HG03439 (cell line): ENCODE data around the gene HEXA.

Source experiments
- ATAC-seq: cut with Tn5 transposase; IDR thresholded peaks from one replicate; pipeline ENCODE4 v1.9.1; 2021; ENCODE audit warnings: mild to moderate bottlenecking, moderate library complexity; ENCODE audit not compliant: unreplicated experiment

HEXA gene

DNA sequence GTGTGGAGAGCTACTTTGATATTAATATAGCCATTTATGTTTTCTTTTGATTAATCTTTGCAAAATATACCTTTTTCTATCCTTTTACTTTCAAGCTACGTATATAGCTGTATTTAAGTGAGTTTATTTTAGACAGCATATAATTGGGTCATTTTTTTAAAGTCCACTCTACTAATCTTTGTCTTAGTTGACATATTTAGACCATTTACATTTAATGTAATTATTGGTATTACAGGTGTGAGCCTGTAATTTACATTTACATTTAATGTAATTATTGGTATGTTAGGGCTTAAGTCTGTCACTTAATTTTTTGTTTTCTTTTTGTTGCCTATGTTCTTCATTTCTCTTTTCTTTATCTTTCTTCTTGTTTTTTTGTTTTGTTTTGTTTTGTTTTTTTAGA is 52.1 kb downstream of the HEXA start:
- ATAC-seq = no peak

DNA sequence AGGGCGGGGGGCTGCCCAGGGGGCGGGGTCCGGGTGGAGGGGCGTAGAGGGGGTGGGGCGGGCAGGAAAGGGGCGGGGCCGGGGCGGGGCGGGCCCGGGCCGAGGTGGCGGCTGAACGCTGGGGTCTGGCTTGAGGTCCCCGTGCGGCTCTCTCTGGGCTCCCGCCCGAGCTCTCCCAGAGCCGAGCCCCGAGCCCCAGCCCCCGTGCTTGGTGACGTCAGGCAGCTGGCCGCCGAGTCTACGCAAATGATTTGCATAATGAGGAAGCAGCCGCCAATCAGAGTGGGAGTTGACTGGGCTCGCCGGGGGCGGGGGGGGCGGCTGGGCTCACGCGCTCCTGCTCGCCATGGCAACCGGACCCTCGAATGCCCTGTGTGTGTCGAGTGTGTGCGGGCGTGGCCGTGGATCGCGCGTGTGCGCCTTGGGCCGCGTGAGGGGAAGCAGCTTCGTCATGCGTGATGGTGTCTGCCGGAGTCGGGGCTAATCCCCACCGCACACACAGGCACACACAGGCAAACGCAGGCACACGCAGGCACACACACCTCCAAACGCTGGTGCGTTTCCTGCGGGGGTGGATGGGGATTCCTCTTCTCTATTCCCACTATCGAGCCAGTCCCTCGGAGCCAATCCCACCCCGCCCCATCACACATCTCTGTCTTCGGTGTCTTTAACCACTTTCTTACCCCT is 55.7 kb downstream of the HEXA start, which contains the start of gene CELF6:
TSS of gene CELF6 (minus strand) at position 173 of the 687 bp plus-strand sequence. CDS start 283 bp downstream, outside the sequence.
- peak; percentile 67 for ATAC-seq

DNA sequence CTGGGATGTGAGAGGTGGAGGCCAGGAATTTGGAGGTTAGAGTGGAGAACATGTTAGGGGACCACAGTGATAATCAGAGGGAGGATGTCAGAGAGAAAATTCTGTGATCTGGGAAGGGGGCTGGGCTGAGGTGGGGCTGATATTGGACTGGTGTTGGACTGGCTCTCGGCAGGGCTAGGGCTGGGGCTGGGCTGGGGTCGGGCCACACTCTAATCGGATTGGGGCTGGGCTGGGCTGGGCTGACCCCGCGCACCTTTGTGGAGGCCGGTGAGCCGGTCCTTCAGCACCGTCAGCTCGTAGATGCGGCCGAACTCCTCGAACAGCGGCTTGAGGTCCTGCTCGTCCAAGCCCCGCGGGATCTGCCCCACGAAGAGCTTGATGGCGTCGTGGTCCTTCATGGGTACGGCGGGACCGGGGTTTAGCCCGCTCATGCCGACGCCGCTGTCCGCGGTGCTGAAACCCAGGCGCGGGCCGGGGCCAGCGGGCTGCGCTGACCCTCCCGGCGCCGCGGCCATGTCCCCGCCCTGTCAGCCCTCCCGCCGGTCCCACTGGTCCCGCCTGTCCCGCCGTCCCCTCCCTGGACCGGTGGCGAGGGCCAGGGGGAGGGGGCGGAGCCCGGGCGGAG is 56.3 kb downstream of the HEXA start:
- ATAC-seq = peak; percentile 6

DNA sequence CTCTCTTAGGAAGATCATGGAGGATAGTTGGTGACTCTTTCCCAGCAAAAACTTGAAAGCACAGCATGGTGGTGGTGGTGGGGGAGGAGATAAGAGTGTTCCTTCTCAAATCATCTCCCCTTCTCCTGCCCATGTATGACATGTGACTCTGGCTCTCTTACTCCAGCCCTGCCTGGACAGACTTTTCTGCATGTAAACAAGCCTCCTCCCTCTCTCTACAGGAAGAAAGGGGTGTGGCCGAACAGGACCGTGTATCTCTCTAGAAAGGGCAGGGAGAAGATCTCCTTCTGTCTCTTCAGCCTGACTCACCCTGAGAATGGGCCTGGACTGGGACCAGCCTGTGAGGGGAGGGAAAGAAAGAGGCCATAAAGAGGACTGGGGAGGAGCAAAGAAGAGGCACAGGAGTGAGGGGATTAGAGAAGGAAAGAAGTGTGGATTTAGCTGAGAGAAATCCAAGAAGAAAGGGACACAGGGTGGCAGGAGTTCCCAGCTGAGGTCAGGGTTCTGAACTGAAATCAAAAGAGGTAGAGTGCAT is 57.3 kb downstream of the HEXA start:
- no peak for ATAC-seq

DNA sequence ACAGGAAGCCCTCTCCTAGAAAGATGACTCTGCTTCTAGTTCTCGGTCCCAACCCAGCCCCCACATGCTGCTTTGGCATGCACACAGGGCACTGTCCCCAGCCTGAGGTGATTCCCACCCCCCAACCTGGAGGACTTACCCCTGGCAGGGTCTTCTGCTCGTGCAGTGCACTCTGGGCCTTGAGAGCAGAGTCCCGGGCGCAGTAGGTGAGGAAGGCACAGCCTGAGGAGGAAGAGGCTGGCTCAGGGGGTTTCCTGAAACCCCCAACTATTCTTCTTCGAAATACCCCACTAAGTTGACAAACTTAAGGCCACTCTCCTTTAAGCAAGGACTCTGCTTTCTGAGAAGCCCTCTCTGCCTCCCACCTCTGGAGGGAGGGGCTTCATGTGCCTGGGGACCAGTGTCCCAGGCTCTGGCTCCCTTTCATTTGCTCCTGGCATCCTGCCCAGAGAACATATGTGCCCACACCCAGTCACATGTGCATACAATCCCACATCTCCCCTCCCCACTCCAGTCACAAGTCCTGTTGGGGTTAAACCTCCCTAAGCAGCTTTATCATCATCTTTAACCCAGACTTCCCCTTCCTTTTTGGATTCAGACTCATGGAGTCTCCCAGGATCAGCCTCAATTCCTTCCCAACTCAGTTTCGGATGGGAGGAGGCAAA is 60.0 kb downstream of the HEXA start:
- ATAC-seq = no peak

DNA sequence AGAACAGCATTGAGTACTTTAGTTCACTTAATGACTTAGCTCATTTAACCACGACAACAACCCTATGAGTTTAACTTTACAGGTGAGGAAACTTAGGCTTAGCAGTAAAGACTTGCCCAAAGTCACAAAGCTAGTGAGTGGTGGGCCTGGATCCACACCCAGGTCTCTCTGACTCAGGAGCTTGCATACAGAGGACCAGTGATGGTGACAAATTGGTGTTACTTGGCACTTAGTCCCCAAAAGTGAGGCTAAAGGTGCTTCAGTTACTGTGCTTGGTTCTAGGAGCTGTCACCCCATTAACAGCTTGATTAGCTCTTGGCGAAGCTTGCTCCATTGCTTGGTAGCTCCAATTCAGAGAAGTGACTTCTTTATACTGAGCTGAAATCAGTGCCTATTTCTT is 61.9 kb downstream of the HEXA start:
- ATAC-seq = no peak

DNA sequence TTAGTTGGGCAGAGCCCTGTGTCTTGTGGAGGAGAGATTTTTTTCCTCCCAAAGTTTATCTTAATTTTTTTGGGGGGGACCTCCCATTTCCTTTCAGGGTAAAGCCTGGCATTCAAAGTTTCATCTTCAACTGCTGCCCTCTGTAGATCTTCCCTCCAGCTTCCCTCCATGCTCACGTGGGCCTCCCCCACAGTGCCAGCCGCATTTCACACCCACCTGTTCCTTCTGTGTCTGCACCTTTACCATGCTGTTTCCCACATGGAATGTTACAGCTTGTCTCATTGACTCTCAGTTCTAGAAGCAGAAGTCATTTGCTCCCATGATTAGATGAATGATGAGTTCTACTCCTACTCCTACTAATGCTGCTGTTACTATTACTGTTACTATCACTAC is 62.4 kb downstream of the HEXA start:
- ATAC-seq = no peak

DNA sequence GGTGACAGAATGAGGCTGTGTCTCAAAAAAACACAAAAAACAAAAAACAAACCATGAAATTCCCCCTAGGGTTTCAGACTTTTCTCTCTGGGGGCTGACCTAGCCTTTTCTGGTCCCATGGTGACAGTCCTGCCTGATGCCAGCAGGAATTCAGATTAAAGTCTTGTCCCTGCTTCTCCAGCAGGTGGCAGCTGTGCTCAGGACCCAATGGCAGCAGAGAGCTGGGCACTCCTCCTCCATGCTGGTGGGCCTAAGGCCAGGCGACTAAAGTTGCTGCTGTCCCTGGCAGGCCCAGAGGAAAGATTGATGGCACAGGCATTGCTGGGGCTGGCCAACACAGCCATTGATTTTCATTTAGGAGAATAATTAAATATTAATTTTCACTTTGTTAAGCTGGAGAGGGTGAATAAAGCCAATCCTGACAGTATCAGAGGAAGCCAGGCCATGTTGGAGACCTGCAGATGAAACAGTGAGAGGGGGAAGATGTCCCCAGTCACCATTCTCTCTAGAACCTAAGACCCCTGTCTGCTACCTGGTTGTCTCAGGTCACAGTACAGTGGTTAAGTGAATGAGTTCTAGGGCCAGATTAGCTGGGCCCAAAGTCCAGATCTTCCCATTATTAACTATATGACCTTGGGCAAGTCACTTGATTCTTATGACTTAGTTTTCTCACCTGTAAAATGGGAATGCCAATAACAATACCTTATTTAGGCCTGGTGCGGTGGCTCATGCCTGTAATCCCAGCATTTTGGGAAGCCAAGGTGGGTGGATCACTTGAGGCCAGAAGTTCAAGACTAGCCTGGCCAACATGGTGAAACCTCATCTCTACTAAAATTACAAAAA is 63.0 kb downstream of the HEXA start:
- peak; percentile 69 for ATAC-seq

DNA sequence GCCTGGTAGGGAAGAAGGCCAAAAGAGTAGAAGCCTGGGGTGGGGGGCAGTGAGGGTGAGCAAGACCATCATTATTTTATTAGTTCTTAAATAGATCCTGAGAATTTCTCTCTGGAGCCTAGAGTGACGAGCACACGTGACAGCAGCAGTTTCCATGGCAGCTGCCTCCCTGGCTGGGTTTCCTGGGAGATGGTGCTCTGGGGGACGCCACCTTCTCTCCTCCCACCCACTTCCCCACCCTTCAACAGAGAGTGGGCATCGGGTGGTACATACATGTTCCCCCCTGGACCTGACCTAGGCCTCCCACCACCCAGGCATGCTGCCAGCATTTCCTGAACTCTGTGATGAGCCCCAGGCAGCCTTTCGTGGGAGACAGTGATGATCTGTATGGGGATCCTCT is 68.8 kb downstream of the HEXA start:
- no peak for ATAC-seq

DNA sequence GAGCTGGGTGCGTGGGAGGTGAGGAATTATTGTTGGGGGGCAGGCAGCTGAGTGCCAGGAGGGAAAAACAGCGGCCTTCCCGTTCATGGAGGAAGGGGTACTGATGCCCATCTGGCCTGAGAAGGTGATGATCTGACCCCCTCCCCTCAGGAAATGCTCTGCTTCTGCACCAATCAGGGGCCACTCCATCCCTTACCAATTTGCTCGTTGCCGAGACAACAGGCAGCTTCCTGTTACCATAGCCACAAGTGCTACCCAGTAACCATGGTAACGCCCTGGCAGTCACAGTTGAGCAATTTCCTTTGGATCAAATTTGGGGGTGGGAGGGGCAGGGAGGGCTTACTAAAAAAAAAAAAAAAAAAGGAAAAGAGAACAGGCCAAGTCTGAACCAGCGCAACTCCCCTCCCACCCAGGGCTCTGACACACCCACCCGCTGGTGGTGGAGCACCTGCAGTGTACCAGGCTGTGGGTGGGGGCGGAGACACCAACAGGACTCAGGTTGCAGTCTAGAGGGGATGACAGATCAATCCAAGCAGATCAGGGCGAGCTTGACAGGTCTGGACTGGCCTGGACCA is 69.5 kb downstream of the HEXA start:
- no peak for ATAC-seq

DNA sequence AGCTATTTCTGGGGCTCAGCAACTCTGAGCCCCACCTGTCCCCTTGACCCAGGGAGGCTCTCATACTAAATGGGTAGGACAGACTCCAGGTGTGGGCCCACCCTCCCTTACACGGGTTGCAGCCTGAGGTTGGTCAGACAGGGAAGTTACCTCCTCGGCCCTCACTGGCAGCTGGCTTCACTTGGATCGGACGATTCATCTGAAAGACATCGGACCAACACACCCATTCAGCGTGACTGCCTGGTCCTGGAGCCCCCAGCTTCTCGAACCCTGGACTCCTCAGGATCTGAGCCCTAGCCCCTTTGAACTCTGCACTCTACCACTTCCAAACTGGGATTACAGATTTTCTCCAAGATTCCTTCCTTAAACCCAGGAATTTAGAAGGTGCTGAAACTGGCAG is 71.2 kb downstream of the HEXA start:
- ATAC-seq = no peak

DNA sequence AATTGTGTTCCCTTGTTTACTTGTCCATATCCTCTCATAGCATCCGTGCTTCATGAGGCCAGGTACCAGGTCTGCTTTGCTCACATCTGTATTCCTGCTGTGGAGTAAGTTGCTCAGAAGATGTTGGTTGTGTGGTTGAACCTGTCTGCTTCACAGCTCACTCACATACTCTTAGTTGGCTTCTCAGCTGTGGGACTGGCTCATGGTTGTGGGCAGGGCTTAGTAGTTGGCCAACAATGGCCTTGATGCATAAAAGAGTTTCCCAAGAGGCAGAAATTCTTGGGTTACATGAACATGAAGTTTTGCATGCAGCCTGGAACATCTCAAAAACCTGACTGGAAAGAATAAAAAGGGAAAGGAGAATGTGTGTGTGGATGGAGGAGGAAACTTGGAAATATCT is 72.9 kb downstream of the HEXA start:
- no peak for ATAC-seq
